ENCODE results near the gene COL10A1.

Gene COL10A1

DNA sequence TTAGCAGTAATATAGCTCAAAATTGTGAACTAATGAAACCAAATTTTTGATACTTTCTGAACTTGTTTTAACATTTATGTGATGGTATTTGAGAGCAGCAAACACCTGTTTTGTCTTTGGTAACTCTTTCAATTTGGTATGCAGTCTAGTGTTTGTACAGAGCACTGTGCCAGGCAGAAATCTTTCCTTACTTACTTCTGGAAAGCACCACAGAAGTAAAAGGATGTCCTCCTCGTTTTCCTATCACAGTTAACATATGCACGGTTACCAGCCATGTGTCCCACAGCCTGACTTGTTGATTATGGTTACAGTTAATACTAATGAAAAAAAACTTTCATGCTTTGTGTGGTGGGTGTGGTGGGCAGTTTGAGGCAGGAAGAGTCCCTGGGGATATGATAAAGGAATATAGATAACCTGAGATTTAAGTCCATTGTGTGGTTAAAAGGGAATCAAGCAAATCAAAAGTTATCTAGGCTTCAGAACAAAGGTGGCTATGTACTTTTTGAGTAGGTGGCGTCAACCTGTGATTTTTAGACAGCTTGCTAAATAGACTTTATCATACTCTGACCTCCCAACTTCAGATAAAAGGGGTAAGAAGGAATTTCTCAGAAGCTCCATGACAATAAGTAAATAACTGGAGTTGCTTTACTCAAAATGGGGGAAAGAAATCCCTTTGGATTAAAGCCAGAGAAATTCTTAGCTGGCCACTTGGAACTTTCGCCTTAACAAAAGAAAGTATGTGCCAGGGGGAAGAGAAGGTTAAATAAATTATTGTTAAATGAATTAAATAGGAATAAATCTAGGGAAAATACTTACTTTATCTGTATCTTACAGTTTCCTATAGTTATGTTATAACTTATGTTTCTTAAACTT lies 20.1 kb upstream of the COL10A1 start:
- no peak for TF ChIP-seq ZNF274 (IDR thresholded peaks at IDR 0.05; ENCODE audit: low read depth, low read length)

DNA sequence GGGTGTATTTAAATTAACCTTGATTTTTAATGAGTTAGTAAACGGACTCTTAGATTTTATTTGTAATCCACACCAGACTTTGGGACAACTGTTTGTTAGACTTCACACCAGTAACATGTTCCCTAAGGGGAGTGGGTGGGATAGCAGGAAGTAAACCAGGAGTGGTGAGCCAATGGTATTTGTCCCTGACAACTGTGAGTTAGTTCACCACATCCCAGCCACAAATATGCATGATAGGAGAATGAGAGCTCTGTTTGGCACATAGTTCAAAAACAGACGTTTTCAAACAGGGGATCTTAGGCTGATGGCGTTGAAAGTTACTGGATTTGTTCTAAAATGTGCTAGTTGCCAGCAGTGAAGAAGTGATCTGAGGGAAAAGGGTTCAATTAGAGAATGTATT lies 18.7 kb upstream of the COL10A1 start:
- TF ChIP-seq ZNF274 (IDR thresholded peaks at IDR 0.05; ENCODE audit: low read depth, low read length): no peak
- no peak overlapping the region for H3K4me3 ChIP-seq (ENCODE audit: low read length)

More for the DNA sequence above, 20.1 kb upstream of the COL10A1 start:
- no peak overlapping the region for H3K4me3 ChIP-seq (ENCODE audit: low read length)

DNA sequence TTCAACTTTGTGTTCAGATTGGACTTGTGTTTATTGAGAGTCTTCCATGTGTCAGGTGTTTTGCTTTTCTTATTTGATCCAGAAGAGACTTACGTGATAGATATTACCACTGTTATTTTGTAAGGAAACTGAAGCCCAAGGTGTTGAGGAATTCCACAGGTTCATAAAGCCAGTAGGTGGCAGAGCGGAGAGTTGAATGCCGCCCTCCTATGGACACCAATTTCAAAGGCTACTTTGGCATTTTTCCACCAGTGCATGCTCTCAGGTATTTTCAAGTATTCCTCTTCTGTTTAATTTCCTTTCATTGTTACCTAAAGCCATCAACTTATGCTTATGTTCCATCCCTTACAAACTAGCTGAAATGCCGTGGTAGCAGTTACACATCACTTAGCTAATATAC lies 14.0 kb upstream of the COL10A1 start:
- no peak for TF ChIP-seq ZNF274 (IDR thresholded peaks at IDR 0.05; ENCODE audit: low read depth, low read length)
- no peak overlapping the region for H3K4me3 ChIP-seq (ENCODE audit: low read length)

DNA sequence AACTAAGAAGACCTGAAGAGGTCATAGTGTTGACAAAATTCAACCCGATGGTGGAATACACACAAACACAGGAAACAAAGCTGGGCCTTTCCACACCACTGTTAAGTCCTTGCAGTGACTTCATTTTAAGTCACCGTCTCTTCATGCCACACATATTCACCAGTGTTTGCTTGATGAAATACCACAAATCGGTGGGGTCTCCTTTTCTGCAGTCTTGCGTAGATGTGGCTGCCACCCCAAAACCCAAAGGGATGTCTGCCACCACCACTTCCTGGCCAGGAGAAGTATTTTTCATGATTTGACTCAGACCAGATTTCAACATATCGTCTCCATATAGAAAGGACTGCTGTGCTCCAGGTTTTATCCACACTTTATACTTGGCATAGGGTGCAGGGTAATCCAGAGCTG lies 11.0 kb upstream of the COL10A1 start:
- no peak overlapping the region for H3K4me3 ChIP-seq (ENCODE audit: low read length)
- no peak for TF ChIP-seq ZNF274 (IDR thresholded peaks at IDR 0.05; ENCODE audit: low read depth, low read length)

DNA sequence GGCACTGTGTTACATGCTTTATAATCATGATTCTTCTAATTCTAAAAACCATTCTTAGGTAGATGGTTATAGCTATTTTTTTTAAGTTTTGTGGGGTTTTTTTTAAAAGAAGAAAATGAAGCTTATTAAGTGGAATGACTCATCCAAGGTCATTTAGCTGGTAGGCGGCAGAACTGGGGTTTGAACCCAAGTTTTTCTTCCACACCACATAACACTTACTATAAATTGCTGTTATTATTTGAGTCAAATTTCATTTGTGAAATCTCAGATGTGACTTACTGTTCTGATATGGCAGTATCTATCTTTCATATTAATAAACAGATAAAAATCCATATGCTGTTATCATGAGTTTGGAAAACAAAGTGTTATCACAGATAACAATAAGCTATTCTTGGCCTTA lies 10.4 kb upstream of the COL10A1 start:
- no peak overlapping the region for H3K4me3 ChIP-seq (ENCODE audit: low read length)

DNA sequence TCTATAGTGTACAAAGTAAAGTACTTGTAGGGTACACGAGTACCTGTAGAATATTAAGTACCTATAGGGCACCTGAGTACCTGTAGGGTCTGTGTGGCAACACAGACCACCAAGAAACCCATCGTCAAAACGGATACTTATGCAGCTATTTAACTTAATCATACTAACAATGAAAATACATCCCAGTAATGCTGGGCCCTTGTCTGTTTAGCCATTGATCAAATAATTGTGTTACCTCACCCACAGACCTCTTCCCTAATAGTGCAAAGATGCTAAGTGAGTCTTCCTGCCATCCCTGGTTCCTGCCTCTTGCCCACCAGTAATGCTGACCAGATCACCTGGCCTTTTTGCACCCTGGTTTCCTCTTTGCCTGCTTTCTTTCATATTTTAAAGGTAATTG lies 7.5 kb upstream of the COL10A1 start:
- TF ChIP-seq ZNF274 (IDR thresholded peaks at IDR 0.05; ENCODE audit: low read depth, low read length): no peak
- H3K4me3 ChIP-seq (ENCODE audit: low read length): no peak overlapping the region

More for the DNA sequence above, 10.4 kb upstream of the COL10A1 start:
- no peak for TF ChIP-seq ZNF274 (IDR thresholded peaks at IDR 0.05; ENCODE audit: low read depth, low read length)

DNA sequence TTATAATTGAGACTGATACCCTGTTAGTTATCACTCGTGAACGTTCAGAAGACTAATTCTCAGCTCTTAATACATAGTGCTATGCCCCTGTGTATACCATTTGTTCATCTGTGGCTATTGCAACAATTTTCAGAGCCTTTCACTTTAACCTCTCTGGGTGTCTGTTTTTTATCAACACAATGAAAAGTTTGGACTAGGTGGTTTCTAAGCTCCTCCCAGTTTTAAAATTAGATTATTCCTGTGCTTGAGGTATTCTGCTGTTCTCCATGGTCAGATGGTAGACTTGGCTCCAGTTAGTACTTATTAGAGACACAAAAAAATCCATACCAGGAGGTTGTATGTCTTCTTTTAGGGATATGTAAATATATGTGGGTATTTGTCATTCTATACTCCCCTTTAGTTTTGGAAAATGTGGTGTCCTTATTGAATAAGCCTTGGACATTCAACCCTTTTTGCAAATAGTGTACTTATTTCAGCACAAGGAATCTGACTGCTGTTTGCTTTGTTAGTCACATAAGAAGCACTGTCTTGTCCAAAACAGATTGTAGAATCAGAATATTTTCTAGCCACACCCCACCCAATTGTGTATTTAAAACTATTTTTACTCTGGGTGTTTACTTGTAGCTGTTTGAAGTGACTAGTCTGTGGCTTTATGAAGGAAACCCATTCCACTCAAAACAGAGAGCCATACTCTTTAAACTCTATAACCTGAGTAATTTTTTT lies 2.0 kb upstream of the COL10A1 start:
- H3K4me3 ChIP-seq (ENCODE audit: low read length): no peak overlapping the region
- no peak for TF ChIP-seq ZNF274 (IDR thresholded peaks at IDR 0.05; ENCODE audit: low read depth, low read length)

DNA sequence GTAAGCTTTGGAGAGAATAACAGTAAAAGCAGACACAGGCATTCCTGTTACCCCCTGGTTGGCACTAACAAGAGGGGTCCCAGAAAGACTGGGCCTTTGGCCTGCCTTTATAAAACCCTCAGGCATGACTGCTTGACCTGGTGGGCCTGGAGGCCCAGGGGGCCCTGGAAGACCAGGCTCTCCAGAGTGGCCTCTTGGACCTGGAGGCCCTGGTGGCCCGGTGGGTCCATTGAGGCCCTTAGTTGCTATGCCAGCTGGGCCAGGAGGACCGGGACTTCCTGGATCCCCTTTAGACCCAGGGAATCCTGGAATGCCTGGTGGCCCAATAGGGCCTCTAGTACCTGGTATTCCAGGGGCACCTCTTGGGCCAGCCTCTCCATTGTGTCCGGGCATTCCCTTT lies 5.5 kb downstream of the COL10A1 start:
- H3K4me3 ChIP-seq (ENCODE audit: low read length): no peak overlapping the region
- no peak for TF ChIP-seq ZNF274 (IDR thresholded peaks at IDR 0.05; ENCODE audit: low read depth, low read length)

DNA sequence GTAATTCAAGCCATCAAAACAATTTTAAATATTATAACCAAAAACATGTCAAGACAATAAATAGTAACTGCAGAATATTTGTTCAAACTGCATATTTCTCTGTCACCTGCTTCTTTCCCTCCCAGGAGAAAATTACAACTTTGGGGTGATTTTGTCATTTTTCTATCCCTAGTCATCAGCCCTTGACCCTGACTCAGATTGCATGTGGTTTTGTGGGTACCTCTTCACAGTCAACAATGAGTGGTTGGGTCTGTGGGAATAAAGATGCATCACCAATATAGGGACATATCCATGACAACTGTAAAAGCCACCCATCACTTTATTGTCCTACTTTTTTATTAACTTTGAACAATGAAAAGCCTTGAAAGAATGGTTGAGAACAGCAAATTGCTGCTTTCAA lies 7.3 kb downstream of the COL10A1 start:
- no peak overlapping the region for H3K4me3 ChIP-seq (ENCODE audit: low read length)
- TF ChIP-seq ZNF274 (IDR thresholded peaks at IDR 0.05; ENCODE audit: low read depth, low read length): no peak

DNA sequence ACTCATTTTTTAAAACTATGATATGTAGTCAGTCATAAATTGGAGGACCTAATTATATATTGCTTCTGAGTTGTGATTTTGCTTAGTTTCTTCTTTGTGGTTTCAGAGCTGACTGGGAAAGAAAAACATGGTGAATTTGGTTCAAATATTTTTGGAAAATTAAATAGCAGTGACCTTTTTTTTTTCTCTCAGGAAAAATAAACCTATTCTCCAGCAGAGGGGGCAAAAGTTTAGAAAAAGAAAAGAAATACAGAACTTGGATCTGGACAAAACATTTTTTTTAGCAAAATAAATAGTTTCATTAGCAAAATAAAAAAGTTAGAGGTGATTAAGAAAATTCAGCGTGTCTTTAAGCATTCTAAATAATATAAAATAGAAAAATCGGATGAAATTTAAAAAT lies 10.2 kb downstream of the COL10A1 start:
- TF ChIP-seq ZNF274 (IDR thresholded peaks at IDR 0.05; ENCODE audit: low read depth, low read length): no peak

DNA sequence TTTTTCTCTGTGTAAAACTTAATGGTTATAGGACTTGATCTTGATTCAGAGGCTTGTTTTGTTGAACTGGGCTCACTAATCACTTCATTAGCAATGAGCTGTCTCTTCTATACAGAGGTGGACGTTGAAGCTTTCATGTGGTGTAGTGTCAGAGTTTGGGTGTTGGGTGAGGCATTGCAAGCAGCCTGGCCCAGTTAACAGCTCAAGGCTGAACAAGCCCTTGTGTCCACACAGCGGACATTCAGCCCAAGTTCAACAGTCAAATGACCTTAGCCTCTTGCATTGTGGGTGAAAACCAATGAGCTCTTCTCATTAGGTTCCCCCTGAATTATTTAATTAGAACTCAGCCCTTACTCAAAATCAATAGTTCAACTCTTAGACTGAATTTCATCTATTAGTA lies 12.5 kb downstream of the COL10A1 start:
- H3K4me3 ChIP-seq (ENCODE audit: low read length): no peak overlapping the region
- TF ChIP-seq ZNF274 (IDR thresholded peaks at IDR 0.05; ENCODE audit: low read depth, low read length): no peak

More for the DNA sequence above, 10.2 kb downstream of the COL10A1 start:
- no peak overlapping the region for H3K4me3 ChIP-seq (ENCODE audit: low read length)

DNA sequence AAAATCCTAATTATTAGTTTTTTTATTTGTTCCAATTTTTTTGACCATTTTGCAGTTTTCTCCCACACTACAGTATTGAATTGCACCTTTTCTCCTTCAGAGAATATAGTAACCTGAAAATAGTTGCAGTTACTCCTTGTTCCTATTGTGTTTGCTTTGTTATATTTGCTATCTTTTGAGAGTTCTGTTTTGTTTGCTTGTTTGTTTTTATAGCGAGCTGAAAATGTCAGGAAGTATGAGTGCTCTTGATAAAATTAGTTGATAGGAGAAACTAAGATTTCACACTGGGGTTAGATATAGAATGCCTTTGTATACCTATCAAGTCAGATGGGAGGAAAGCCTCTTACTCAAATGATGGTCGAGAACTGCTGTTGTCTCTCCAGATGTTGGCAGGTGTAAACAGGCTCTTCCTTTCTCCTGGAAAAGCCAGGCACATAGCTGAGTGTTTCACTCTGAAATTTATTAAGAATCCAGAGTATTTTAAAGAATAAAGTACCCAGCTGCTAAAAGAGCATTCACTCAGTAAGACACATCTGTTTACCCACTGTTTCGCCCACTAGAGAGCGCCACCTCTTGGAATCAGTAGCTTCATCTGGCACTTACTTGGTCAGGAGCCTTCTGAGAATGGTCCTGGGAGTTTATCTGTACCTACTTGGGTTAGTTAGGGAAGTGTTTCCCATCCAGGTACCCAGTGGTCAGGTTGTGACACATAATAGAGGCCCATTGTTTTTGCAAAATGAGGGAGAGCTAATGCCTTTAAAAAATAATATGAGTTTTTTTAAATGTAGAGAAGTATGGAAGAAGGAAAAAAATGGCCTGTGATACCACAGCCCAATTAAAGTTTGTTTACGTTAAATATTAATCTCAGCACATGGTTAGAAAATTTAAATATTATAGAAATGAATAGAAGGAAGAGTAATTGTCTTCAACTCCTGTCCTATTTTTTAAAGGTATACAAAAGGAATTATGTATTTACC lies 14.1 kb downstream of the COL10A1 start:
- H3K4me3 ChIP-seq (ENCODE audit: low read length): no peak overlapping the region
- no peak for TF ChIP-seq ZNF274 (IDR thresholded peaks at IDR 0.05; ENCODE audit: low read depth, low read length)

DNA sequence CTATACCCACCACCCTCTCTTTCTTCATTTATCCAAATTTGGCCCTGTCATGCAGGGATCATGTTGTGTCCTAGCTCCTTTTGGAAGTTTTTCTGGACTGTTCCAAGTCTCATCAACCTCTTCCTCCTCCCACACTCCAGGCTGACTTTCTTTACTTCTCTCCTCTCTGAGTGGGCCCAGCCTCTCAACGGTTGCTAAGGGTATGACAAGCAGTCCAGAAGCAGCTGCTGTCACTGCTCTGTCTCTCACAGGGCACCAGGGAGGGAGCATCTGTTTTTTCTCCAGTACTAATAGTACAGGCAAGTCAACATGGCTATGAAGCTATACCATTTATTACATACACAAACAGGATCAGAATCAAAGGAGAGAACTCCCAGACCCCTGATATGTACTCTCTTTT lies 17.1 kb downstream of the COL10A1 start:
- TF ChIP-seq ZNF274 (IDR thresholded peaks at IDR 0.05; ENCODE audit: low read depth, low read length): no peak

DNA sequence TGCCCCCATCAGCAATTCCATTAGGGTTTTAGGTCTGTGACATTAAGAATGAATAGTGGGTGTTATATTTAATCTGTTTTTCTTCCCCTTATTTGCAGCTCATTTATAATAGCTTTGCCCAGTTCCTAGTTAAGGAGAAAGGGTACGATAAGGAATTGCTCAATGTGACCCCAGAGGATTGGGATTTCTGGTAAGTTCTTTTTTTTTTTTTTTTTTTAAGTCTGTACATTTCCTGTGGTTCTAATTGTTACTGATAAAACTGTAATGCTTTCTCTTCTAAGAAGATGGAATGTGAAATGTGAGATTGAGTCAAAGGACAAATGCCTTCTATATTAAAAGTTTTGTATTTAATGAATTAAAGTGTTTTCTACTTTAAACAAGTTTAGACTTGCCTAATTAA lies 19.8 kb downstream of the COL10A1 start:
- no peak overlapping the region; the same call in 1 of the 2 replicates for H3K4me3 ChIP-seq (ENCODE audit: low read length)
- no peak for TF ChIP-seq ZNF274 (IDR thresholded peaks at IDR 0.05; ENCODE audit: low read depth, low read length)

More for the DNA sequence above, 17.1 kb downstream of the COL10A1 start:
- no peak overlapping the region for H3K4me3 ChIP-seq (ENCODE audit: low read length)

All from GM08714 (cell line).